ENCODE measurements around the gene GNPDA2. TPM values are rescaled to one million over a fixed set of nuclear protein-coding genes. Genes with fewer than 3 reads are reported as not detected.

The GNPDA2 gene
- total and polyA plus RNA-seq, 2 experiments from 2014 or later, result 8.8 to 20.3 TPM

GRCh38 chr4:44652002-44652401 is 74.4 kb downstream of the GNPDA2 start:
- Histone ChIP-seq H3K9me2 (replicated peaks; ENCODE audit: insufficient read depth) (no peaks in the 10 kb centered on the region), H3K4me1 (ENCODE audit: insufficient read depth) (no peaks in the 10 kb centered on the region), H3K79me2 (no peaks in the 10 kb centered on the region), H3K36me3 (replicated peaks; ENCODE audit: insufficient read depth, low read depth) (no peaks in the 10 kb centered on the region), H3K4me2 (no peak overlapping the region), H3K4me3 (no peak overlapping the region), H2AFZ (no peak overlapping the region), H3K27me3 (no peaks in the 10 kb centered on the region), H3K27ac (no peak overlapping the region), H3K9me3 (ENCODE audit: low read depth) (no peaks in the 10 kb centered on the region), H4K20me1 (ENCODE audit: insufficient read depth, poor library complexity, severe bottlenecking) (no peaks in the 10 kb centered on the region)
- WGBS (ENCODE audit: low lambda C conversion rate, missing lambda C conversion rate), result 73% methylated on average over 1 of the region's 1 CpG
- TF ChIP-seq EZH2phosphoT487 (IDR thresholded peaks at IDR 0.05; ENCODE audit: low read depth, severe bottlenecking, unreplicated experiment), result no peak
- TF ChIP-seq EZH2 (IDR thresholded peaks at IDR 0.05; ENCODE audit: borderline replicate concordance), result no peak
- no peak for TF ChIP-seq CTCF (IDR thresholded peaks at IDR 0.05; ENCODE audit: poor library complexity)
- DNase-seq (ENCODE audit: low spot score), result no peak

Other genes with a start within 250 kb of the GNPDA2 start
- gene YIPF7, start 74.9 kb downstream of the GNPDA2 start, total RNA-seq, result 0.30 TPM in 1 of 2 replicates, not detected in the other
- not detected in 2 replicates for gene YIPF7, start 74.9 kb downstream of the GNPDA2 start, polyA plus RNA-seq
- 16.4 and 17.5 TPM in 2 replicates for gene GUF1, start 48.1 kb downstream of the GNPDA2 start, total RNA-seq
- gene GUF1, start 48.1 kb downstream of the GNPDA2 start, polyA plus RNA-seq, result 10.9 and 13.7 TPM in 2 replicates

Measured in hepatocyte (in vitro differentiated cells).